Smooth muscle cell (in vitro differentiated cells): ENCODE measurements around the gene FOXR1. TPM values are rescaled to one million over a fixed set of nuclear protein-coding genes. Genes with fewer than 3 reads are reported as not detected.
"Not testable (repeated sequence)": the region's sequence is repeated elsewhere in the genome, so short reads cannot be mapped to it uniquely, and the experiment has no call there.

Source experiments
- DNase-seq: peaks from one replicate; lab custom pipeline; 2025; ENCODE audit not compliant: unreplicated experiment; lab: John Stamatoyannopoulos, UW
- H2AFZ ChIP-seq: fragments of 200-600 bp; sonication (generic); 2 replicates; pipeline ENCODE4 v1.6.0; 2016; ENCODE audit warnings: antibody characterized with exemption, low read depth, mild to moderate bottlenecking
- H3F3A ChIP-seq: fragments of 200-600 bp; sonication (generic); 2 replicates; pipeline ENCODE4 v1.6.0; 2017; ENCODE audit warnings: antibody characterized with exemption, low read depth
- H3K27ac ChIP-seq: fragments of 200-600 bp; sonication (generic); 2 replicates; pipeline ENCODE4 v1.5.1; 2016; ENCODE audit warnings: low read depth, mild to moderate bottlenecking
- H3K27me3 ChIP-seq: fragments of 200-600 bp; sonication (generic); 2 replicates; pipeline ENCODE4 v1.6.1; 2016; ENCODE audit warnings: low read depth, mild to moderate bottlenecking
- H3K36me3 ChIP-seq: fragments of 200-600 bp; sonication (generic); 2 replicates; pipeline ENCODE4 v1.5.1; 2016; ENCODE audit warnings: low read depth
- H3K4me1 ChIP-seq: fragments of 200-600 bp; sonication (generic); 2 replicates; pipeline ENCODE4 v1.5.1; 2016; ENCODE audit warnings: low read depth
- H3K4me2 ChIP-seq: fragments of 200-600 bp; sonication (generic); 2 replicates; pipeline ENCODE4 v1.6.0; 2016; ENCODE audit warnings: mild to moderate bottlenecking
- H3K4me3 ChIP-seq: fragments of 200-600 bp; sonication (generic); 2 replicates; pipeline ENCODE4 v1.5.1; 2016; ENCODE audit warnings: mild to moderate bottlenecking
- H3K79me2 ChIP-seq: fragments of 200-600 bp; sonication (generic); 2 replicates; pipeline ENCODE4 v1.6.0; 2016; ENCODE audit warnings: low read depth, mild to moderate bottlenecking
- H3K9ac ChIP-seq: fragments of 200-600 bp; sonication (generic); 2 replicates; pipeline ENCODE4 v1.6.0; 2016; ENCODE audit warnings: low read depth
- H3K9me3 ChIP-seq: fragments of 200-600 bp; sonication (generic); replicated peaks from 2 replicates; pipeline ENCODE4 v1.5.1; 2016; ENCODE audit warnings: low read depth
- H4K20me1 ChIP-seq: fragments of 200-600 bp; sonication (generic); 2 replicates; pipeline ENCODE4 v1.6.0; 2016; ENCODE audit warnings: low read depth
- CTCF ChIP-seq: fragments of 200-600 bp; sonication (generic); IDR thresholded peaks from 2 replicates; pipeline ENCODE4 v1.5.1; 2017; ENCODE audit warnings: borderline replicate concordance, mild to moderate bottlenecking, antibody characterized with exemption; ENCODE audit not compliant: insufficient read depth, poor library complexity, severe bottlenecking
- WGBS: methylation state at CpG from one replicate; pipeline ENCODE4 v1.1.7; 2016; ENCODE audit warnings: low lambda C conversion rate; 5-methylcytosine and 5-hydroxymethylcytosine counted together
- polyA plus RNA-seq: library from polyadenylated mRNA; unstranded; fragments of >200 nt; fragmentation: Nextera tagmentation; extraction: Ambion mirVana; gene quantifications from 2 replicates; pipeline ENCODE4 v1.2.1, GENCODE V29; 2016
- total RNA-seq: library from RNA; depleted of rRNA; stranded (reverse); fragments of >200 nt; gene quantifications from 2 replicates; pipeline ENCODE4 v1.2.3, GENCODE V29; 2014

Gene FOXR1
- total and polyA plus RNA-seq, 2 experiments from 2014 or later: not detected

- DNase-seq: no peak
- no peaks in the 10 kb centered on the region for H3K79me2 ChIP-seq
- no peak for TF ChIP-seq CTCF
- H3K36me3 ChIP-seq: no peaks in the 10 kb centered on the region
- WGBS: 88% methylated on average over 1 of the region's 2 CpGs
- H3K4me1 ChIP-seq: no peaks in the 10 kb centered on the region
- no peak overlapping the region for H3K27ac ChIP-seq
- no peaks in the 10 kb centered on the region for H3K27me3 ChIP-seq
- no peak overlapping the region for H3K4me3 ChIP-seq
- no peaks in the 10 kb centered on the region for H3F3A ChIP-seq
- no peak overlapping the region for H2AFZ ChIP-seq
- H3K4me2 ChIP-seq: no peak overlapping the region
- H4K20me1 ChIP-seq: no peaks in the 10 kb centered on the region
- H3K9me3 ChIP-seq: no peaks in the 10 kb centered on the region
- no peak overlapping the region for H3K9ac ChIP-seq
These were observed 24.5 kb upstream of the FOXR1 start for GRCh38 chr11:118947091-118947490.

- no peaks in the 10 kb centered on the region for H3K27me3 ChIP-seq
- H3K36me3 ChIP-seq: no peaks in the 10 kb centered on the region
- DNase-seq: no peak
- H3K9me3 ChIP-seq: no peaks in the 10 kb centered on the region
- H3F3A ChIP-seq: no peaks in the 10 kb centered on the region
- no peak overlapping the region for H3K9ac ChIP-seq
- H3K4me1 ChIP-seq: no peaks in the 10 kb centered on the region
- no peaks in the 10 kb centered on the region for H3K79me2 ChIP-seq
- no peak overlapping the region for H3K4me3 ChIP-seq
- 91% methylated on average over 3 of the region's 3 CpGs for WGBS
- TF ChIP-seq CTCF: no peak
- H2AFZ ChIP-seq: no peak overlapping the region
- no peak overlapping the region for H3K4me2 ChIP-seq
- no peak overlapping the region for H3K27ac ChIP-seq
- no peaks in the 10 kb centered on the region for H4K20me1 ChIP-seq
These were observed 23.6 kb upstream of the FOXR1 start for GRCh38 chr11:118948000-118948399.

GRCh38 chr11:118953265-118953664 is 18.3 kb upstream of the FOXR1 start:
- H3K9ac ChIP-seq: no peak overlapping the region
- no peak for DNase-seq
- no peaks in the 10 kb centered on the region for H3K79me2 ChIP-seq
- no peaks in the 10 kb centered on the region for H3K36me3 ChIP-seq
- H4K20me1 ChIP-seq: no peaks in the 10 kb centered on the region
- TF ChIP-seq CTCF: no peak
- H3K27ac ChIP-seq: no peak overlapping the region
- no peak overlapping the region for H2AFZ ChIP-seq
- H3K4me1 ChIP-seq: no peaks in the 10 kb centered on the region
- H3K4me3 ChIP-seq: no peak overlapping the region
- no peak overlapping the region for H3K4me2 ChIP-seq
- no peaks in the 10 kb centered on the region for H3K9me3 ChIP-seq
- H3K27me3 ChIP-seq: peaks cover 4% of the 10 kb centered on the region
- 38% methylated on average over 6 of the region's 6 CpGs for WGBS
- H3F3A ChIP-seq: no peaks in the 10 kb centered on the region

GRCh38 chr11:118953976-118954375 is 17.6 kb upstream of the FOXR1 start:
- not testable (repeated sequence) for H3K27ac ChIP-seq, H3F3A ChIP-seq, H3K9ac ChIP-seq, H3K79me2 ChIP-seq, H3K36me3 ChIP-seq, H2AFZ ChIP-seq, H3K4me2 ChIP-seq, H4K20me1 ChIP-seq, H3K4me1 ChIP-seq, H3K9me3 ChIP-seq, H3K4me3 ChIP-seq, H3K27me3 ChIP-seq, DNase-seq
- 60% methylated on average over 6 of the region's 6 CpGs for WGBS
